GM12891 (cell line): ENCODE data around the gene PHACTR4.

Source experiments
- PAX5 ChIP-seq: IDR thresholded peaks from 2 replicates; pipeline ENCODE4 v1.6.1; 2011; ENCODE audit warnings: low read length, moderate library complexity, mild to moderate bottlenecking; ENCODE audit not compliant: insufficient read depth, severe bottlenecking
- POLR2A ChIP-seq: IDR thresholded peaks from 2 replicates; pipeline ENCODE4 v1.6.1; 2011; ENCODE audit warnings: low read depth, low read length, control low read depth
- POLR2AphosphoS5 ChIP-seq: IDR thresholded peaks from 2 replicates; pipeline ENCODE4 v1.6.1; 2011; ENCODE audit warnings: low read depth, low read length, control low read depth
- SPI1 ChIP-seq: IDR thresholded peaks from 2 replicates; pipeline ENCODE4 v1.6.1; 2011; ENCODE audit warnings: low read depth, low read length, control low read depth
- TAF1 ChIP-seq: IDR thresholded peaks from 2 replicates; pipeline ENCODE4 v1.6.1; 2011; ENCODE audit warnings: low read depth, low read length, control low read depth

DNA sequence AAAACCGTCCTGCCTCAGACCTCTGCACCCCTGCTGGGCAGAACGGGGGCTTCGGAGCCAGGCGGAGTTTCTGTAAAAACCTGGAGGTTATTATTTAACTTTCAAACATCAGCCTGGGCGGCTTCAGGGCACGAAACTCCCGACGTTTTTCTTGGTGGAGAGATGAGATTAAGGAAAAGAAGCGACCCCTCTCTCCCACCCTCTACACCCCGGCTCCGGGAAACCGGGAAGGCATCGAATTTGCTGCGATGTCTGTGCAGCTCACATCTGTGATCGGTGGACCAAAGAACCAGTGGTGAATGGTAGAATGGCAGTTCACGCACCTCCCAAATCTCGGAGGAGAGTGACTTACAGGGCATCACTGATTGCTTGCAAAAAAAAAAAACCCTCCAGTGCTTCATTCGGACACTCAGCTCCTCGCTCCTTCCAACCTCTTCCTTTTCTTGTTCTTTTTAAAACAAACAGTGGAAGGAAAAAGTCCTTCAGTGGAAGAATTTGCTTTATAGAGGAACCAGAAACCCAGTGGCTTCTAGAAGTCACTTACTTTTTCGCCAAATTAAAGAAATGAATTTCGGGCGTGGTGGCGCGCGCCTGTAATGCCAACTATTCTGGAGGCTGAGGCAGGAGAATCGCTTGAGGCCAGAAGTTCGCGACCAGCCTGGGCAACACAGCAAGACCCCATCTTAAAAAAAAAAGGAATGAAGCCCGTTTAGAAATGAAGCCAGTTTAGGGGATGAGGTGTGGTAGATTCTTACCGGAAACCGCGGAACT lies 884 bp downstream of the PHACTR4 start:
- TF ChIP-seq POLR2A (no peak), POLR2AphosphoS5 (no peak), TAF1 (no peak), SPI1 (no peak), PAX5 (no peak)
